Endodermal cell (in vitro differentiated cells): ENCODE measurements around the gene ALDOC. TPM values are rescaled to one million over a fixed set of nuclear protein-coding genes. Genes with fewer than 3 reads are reported as not detected.

ENCODE experiments used
- DNase-seq: peaks from one replicate; pipeline ENCODE4 v3.0.0-alpha.2; 2017
- H3K27ac ChIP-seq: 2 replicates; pipeline ENCODE4 v1.5.1; 2013; ENCODE audit warnings: mild to moderate bottlenecking, low read depth, low read length, moderate library complexity
- H3K27me3 ChIP-seq: 2 replicates; pipeline ENCODE4 v1.6.1; 2013; ENCODE audit warnings: mild to moderate bottlenecking, low read length, moderate library complexity; ENCODE audit not compliant: insufficient read depth, control insufficient read depth, poor library complexity, severe bottlenecking
- H3K36me3 ChIP-seq: 2 replicates; pipeline ENCODE4 v1.7.0; 2013; ENCODE audit warnings: mild to moderate bottlenecking, low read length, moderate library complexity; ENCODE audit not compliant: control insufficient read depth, insufficient read depth
- H3K4me1 ChIP-seq: one replicate; pipeline ENCODE4 v1.7.0; 2013; ENCODE audit warnings: low read length; ENCODE audit not compliant: control insufficient read depth, insufficient read depth
- H3K4me3 ChIP-seq: 2 replicates; pipeline ENCODE4 v1.5.1; 2013; ENCODE audit warnings: mild to moderate bottlenecking, low read length, moderate library complexity
- H3K9ac ChIP-seq: 2 replicates; pipeline ENCODE4 v1.6.1; 2013; ENCODE audit warnings: mild to moderate bottlenecking, low read length, moderate library complexity; ENCODE audit not compliant: poor library complexity, severe bottlenecking; ENCODE audit errors: extremely low read depth
- H3K9me3 ChIP-seq: 2 replicates; pipeline ENCODE4 v1.6.1; 2013; ENCODE audit warnings: mild to moderate bottlenecking, low read length, moderate library complexity; ENCODE audit not compliant: control insufficient read depth
- H3K27ac Mint-ChIP-seq: 2 replicates; pipeline ENCODE4 v1.8.0; 2020; ENCODE audit warnings: mixed read lengths
- H3K27me3 Mint-ChIP-seq: 2 replicates; pipeline ENCODE4 v1.8.0; 2021; ENCODE audit warnings: mild to moderate bottlenecking, mixed read lengths; ENCODE audit not compliant: insufficient read depth
- H3K36me3 Mint-ChIP-seq: 2 replicates; pipeline ENCODE4 v1.8.0; 2020; ENCODE audit warnings: low read depth, mixed read lengths
- H3K4me1 Mint-ChIP-seq: 2 replicates; pipeline ENCODE4 v1.8.0; 2020; ENCODE audit warnings: mixed read lengths
- H3K4me3 Mint-ChIP-seq: 2 replicates; pipeline ENCODE4 v1.8.0; 2020; ENCODE audit warnings: mild to moderate bottlenecking, moderate library complexity, mixed read lengths
- H3K9me3 Mint-ChIP-seq: 2 replicates; pipeline ENCODE4 v1.8.0; 2020; ENCODE audit warnings: mild to moderate bottlenecking, mixed read lengths
- WGBS, 2 experiments: methylation state at CpG; one replicate each; pipeline versions ENCODE4 v1.1.5 to v1.1.7; 2013; ENCODE audit warnings: missing lambda C conversion rate in 2 of 2, mixed read lengths in 1 of 2; ENCODE audit not compliant: insufficient coverage in 1 of 2, insufficient read length in 1 of 2; 5-methylcytosine and 5-hydroxymethylcytosine counted together
- total RNA-seq, 2 donors: library from RNA; stranded (reverse); fragmentation: NEBNext Ultra II Directional in 1 of 2; extraction: Animal tissue kit (Norgen Biotek cat#: 25700) in 1 of 2; gene quantifications; 2 replicates in 1 of 2; 3 replicates in 1 of 2; pipeline ENCODE4 v1.2.1, GENCODE V29; 2021
- TF ChIP-seq, protein P1 (sequence below): fragments of 200-600 bp; sonication (generic); conservative IDR thresholded peaks from 2 replicates; pipeline ENCODE4 v1.5.0; 2021; ENCODE audit warnings: antibody characterized with exemption, mild to moderate bottlenecking

Gene ALDOC
- total RNA-seq, 2 donors from 2014 or later = 12.3 to 14.1 TPM

DNA sequence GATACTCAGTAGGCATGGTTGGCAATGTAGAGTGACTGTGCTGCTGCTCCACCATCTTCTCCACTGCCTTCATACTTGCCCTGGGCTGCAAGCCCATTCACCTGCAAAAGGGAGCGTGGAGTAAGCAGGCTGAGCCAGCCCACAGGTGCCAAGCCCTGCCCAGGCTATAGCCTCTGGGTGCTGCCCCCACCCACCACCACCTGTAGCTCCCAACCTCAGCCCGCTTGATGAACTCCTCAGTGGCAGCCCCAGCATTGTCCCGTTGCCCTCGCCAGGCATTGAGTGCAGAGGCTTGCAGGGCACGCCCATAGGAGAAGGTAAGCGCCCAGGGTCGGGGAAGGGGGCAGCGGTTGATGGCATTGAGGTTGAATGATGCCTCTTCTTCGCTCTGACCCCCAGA lies 3.2 kb downstream of the ALDOC start:
- Mint-ChIP-seq H3K27ac (no peak overlapping the region), H3K4me3 (no peak overlapping the region), H3K27me3 (peaks cover 25% of the 10 kb centered on the region), H3K9me3 (no peaks in the 10 kb centered on the region), H3K4me1 (peaks cover 22% of the 10 kb centered on the region), H3K36me3 (peaks cover 26% of the 10 kb centered on the region)
- H3K4me1 ChIP-seq = no peaks in the 10 kb centered on the region
- H3K36me3 ChIP-seq = peaks cover 14% of the 10 kb centered on the region
- peak; percentile 26 for DNase-seq
- H3K27me3 ChIP-seq = peaks cover 4% of the 10 kb centered on the region
- WGBS, 2 experiments = 92 to 93% methylated on average over 8 to 9 of the region's 9 CpGs
- no peak overlapping the region for H3K9ac ChIP-seq
- no peaks in the 10 kb centered on the region for H3K9me3 ChIP-seq
- TF ChIP-seq, protein P1, sequence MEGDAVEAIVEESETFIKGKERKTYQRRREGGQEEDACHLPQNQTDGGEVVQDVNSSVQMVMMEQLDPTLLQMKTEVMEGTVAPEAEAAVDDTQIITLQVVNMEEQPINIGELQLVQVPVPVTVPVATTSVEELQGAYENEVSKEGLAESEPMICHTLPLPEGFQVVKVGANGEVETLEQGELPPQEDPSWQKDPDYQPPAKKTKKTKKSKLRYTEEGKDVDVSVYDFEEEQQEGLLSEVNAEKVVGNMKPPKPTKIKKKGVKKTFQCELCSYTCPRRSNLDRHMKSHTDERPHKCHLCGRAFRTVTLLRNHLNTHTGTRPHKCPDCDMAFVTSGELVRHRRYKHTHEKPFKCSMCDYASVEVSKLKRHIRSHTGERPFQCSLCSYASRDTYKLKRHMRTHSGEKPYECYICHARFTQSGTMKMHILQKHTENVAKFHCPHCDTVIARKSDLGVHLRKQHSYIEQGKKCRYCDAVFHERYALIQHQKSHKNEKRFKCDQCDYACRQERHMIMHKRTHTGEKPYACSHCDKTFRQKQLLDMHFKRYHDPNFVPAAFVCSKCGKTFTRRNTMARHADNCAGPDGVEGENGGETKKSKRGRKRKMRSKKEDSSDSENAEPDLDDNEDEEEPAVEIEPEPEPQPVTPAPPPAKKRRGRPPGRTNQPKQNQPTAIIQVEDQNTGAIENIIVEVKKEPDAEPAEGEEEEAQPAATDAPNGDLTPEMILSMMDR = no peak
- H3K27ac ChIP-seq = no peak overlapping the region
- no peak overlapping the region for H3K4me3 ChIP-seq

- H3K4me3 ChIP-seq = no peak overlapping the region
- no peak overlapping the region for H3K27ac ChIP-seq
- no peaks in the 10 kb centered on the region for H3K4me1 ChIP-seq
- H3K27ac Mint-ChIP-seq = no peak overlapping the region
- H3K9ac ChIP-seq = no peak overlapping the region
- H3K9me3 ChIP-seq = no peaks in the 10 kb centered on the region
- peaks cover 4% of the 10 kb centered on the region for H3K27me3 ChIP-seq
- H3K36me3 ChIP-seq = peaks cover 9% of the 10 kb centered on the region
- DNase-seq = peak; percentile 27
- no peak overlapping the region for H3K4me3 Mint-ChIP-seq
- H3K27me3 Mint-ChIP-seq = peaks cover 25% of the 10 kb centered on the region
- H3K4me1 Mint-ChIP-seq = peaks cover 22% of the 10 kb centered on the region
- H3K9me3 Mint-ChIP-seq = no peaks in the 10 kb centered on the region
- peaks cover 23% of the 10 kb centered on the region for H3K36me3 Mint-ChIP-seq
- TF ChIP-seq, protein P1 = no peak
Measured at GRCh38 chr17:28573040-28573380, 3.7 kb downstream of the ALDOC start.

DNA sequence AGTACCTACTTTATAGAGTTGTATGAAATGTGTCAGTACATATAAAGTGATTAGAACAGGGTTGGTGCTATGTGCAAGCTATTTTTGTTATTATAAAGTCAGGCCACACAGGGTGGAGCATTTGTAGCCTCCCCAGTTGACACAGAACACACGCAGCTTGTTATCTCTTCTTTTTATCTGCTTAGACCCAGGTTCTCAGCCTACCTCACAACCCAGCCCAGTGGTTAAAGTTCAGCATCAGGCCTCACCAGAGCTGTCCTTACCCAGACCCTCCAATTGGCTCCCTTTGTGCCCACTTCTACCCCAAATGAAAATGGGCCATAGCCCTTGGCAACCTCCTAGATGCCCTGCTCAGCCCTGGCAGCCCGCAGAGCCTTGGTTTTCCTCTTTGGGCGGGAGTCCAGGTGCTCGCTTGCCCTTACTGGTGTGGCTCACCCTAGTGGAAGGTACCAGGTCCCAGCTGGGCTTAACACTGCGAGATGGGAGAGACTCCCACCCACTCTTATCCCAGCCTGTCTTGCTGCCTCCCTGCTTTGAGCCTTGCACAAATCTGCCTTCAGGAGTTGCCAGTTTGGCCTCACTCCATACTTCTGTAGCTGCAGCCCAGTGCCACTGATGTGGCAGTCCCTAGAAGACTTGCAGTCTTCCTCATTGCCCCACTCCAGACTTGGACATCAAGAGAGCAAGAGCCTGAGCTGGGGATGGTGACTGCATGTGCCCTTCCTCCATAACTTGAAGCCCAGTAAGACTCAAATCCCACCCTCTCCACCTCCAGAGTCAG lies 4.2 kb downstream of the ALDOC start:
- Mint-ChIP-seq H3K9me3 (no peaks in the 10 kb centered on the region), H3K27me3 (peaks cover 25% of the 10 kb centered on the region), H3K4me3 (peak overlapping the region; percentile 85), H3K27ac (no peak overlapping the region), H3K4me1 (peaks cover 22% of the 10 kb centered on the region), H3K36me3 (peaks cover 21% of the 10 kb centered on the region)
- peak; percentile 61 for DNase-seq
- no peak overlapping the region for H3K9ac ChIP-seq
- WGBS, 2 experiments = 75 to 79% methylated on average over 2 to 5 of the region's 5 CpGs
- H3K4me3 ChIP-seq = peak overlapping the region; percentile 83
- H3K27me3 ChIP-seq = peaks cover 4% of the 10 kb centered on the region
- no peaks in the 10 kb centered on the region for H3K9me3 ChIP-seq
- H3K4me1 ChIP-seq = no peaks in the 10 kb centered on the region
- peaks cover 4% of the 10 kb centered on the region for H3K36me3 ChIP-seq
- TF ChIP-seq, protein P1 = peak; percentile 22
- H3K27ac ChIP-seq = no peak overlapping the region
